Measurements from ENCODE around the gene RMND5A. TPM values are rescaled to one million over a fixed set of nuclear protein-coding genes. Genes with fewer than 3 reads are reported as not detected.

The RMND5A gene
- polyA plus RNA-seq, 1 donor from 2014 or later: 36.3 TPM

DNA sequence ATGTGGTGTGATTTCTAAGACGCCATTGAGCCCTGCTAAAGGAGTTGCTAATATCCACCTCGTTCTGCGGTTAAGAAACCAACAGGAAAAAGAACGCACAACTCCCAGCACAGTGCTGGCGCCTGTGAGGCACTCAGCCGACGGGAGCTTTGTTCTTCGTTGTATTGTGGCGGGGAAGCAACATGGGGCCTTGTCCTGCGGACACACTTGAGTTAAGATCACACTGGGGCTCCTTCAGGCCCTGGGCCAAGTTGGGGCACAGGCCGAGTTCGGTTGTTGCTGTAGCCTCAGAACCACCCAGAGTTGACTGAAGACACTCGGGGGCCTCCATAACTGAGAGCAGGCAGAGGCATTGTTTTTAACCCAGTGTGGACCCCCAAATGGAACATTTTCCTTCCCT, 101.2 kb downstream of the RMND5A start:
- no peaks in the 10 kb centered on the region for H3K36me3 ChIP-seq (ENCODE audit: insufficient read depth, low read length)
- H3K9ac ChIP-seq (ENCODE audit: low read length): no peak overlapping the region
- TF ChIP-seq EP300 (conservative IDR thresholded peaks at IDR 0.05; ENCODE audit: poor library complexity, severe bottlenecking) (no peak), EZH2 (IDR thresholded peaks at IDR 0.05; ENCODE audit: borderline replicate concordance, insufficient read depth, low read length, poor library complexity, severe bottlenecking) (no peak), RAD21 (conservative IDR thresholded peaks at IDR 0.05) (no peak), POLR2AphosphoS5 (IDR thresholded peaks at IDR 0.05) (no peak), TAF1 (IDR thresholded peaks at IDR 0.05; ENCODE audit: low read depth) (no peak), SMC3 (conservative IDR thresholded peaks at IDR 0.05; ENCODE audit: poor library complexity) (no peak), MXI1 (conservative IDR thresholded peaks at IDR 0.05; ENCODE audit: poor library complexity, severe bottlenecking) (no peak)
- TF ChIP-seq, protein P1, sequence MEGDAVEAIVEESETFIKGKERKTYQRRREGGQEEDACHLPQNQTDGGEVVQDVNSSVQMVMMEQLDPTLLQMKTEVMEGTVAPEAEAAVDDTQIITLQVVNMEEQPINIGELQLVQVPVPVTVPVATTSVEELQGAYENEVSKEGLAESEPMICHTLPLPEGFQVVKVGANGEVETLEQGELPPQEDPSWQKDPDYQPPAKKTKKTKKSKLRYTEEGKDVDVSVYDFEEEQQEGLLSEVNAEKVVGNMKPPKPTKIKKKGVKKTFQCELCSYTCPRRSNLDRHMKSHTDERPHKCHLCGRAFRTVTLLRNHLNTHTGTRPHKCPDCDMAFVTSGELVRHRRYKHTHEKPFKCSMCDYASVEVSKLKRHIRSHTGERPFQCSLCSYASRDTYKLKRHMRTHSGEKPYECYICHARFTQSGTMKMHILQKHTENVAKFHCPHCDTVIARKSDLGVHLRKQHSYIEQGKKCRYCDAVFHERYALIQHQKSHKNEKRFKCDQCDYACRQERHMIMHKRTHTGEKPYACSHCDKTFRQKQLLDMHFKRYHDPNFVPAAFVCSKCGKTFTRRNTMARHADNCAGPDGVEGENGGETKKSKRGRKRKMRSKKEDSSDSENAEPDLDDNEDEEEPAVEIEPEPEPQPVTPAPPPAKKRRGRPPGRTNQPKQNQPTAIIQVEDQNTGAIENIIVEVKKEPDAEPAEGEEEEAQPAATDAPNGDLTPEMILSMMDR (IDR thresholded peaks at IDR 0.05; ENCODE audit: poor library complexity, severe bottlenecking): no peak
- TF ChIP-seq, protein P2, sequence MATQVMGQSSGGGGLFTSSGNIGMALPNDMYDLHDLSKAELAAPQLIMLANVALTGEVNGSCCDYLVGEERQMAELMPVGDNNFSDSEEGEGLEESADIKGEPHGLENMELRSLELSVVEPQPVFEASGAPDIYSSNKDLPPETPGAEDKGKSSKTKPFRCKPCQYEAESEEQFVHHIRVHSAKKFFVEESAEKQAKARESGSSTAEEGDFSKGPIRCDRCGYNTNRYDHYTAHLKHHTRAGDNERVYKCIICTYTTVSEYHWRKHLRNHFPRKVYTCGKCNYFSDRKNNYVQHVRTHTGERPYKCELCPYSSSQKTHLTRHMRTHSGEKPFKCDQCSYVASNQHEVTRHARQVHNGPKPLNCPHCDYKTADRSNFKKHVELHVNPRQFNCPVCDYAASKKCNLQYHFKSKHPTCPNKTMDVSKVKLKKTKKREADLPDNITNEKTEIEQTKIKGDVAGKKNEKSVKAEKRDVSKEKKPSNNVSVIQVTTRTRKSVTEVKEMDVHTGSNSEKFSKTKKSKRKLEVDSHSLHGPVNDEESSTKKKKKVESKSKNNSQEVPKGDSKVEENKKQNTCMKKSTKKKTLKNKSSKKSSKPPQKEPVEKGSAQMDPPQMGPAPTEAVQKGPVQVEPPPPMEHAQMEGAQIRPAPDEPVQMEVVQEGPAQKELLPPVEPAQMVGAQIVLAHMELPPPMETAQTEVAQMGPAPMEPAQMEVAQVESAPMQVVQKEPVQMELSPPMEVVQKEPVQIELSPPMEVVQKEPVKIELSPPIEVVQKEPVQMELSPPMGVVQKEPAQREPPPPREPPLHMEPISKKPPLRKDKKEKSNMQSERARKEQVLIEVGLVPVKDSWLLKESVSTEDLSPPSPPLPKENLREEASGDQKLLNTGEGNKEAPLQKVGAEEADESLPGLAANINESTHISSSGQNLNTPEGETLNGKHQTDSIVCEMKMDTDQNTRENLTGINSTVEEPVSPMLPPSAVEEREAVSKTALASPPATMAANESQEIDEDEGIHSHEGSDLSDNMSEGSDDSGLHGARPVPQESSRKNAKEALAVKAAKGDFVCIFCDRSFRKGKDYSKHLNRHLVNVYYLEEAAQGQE (IDR thresholded peaks at IDR 0.05; ENCODE audit: borderline replicate concordance): no peak
- H3K27me3 ChIP-seq (ENCODE audit: insufficient read depth, low read depth, low read length): no peaks in the 10 kb centered on the region
- no peaks in the 10 kb centered on the region for H3K79me2 ChIP-seq (replicated peaks; ENCODE audit: insufficient read depth, low read length)
- no peak overlapping the region for H3K4me3 ChIP-seq (ENCODE audit: low read length)
- H4K20me1 ChIP-seq (ENCODE audit: insufficient read depth): no peaks in the 10 kb centered on the region
- H3K27ac ChIP-seq (ENCODE audit: low read length): no peak overlapping the region
- no peaks in the 10 kb centered on the region for H3K9me3 ChIP-seq (ENCODE audit: low read length)
- H3K9me2 ChIP-seq (ENCODE audit: insufficient read depth, low read length): no peaks in the 10 kb centered on the region
- H3K4me2 ChIP-seq (ENCODE audit: low read length): no peak overlapping the region
- H2AFZ ChIP-seq (ENCODE audit: low read depth, low read length): no peak overlapping the region
- no peaks in the 10 kb centered on the region for H3F3A ChIP-seq (ENCODE audit: insufficient read depth, low read length, poor library complexity, severe bottlenecking)

DNA sequence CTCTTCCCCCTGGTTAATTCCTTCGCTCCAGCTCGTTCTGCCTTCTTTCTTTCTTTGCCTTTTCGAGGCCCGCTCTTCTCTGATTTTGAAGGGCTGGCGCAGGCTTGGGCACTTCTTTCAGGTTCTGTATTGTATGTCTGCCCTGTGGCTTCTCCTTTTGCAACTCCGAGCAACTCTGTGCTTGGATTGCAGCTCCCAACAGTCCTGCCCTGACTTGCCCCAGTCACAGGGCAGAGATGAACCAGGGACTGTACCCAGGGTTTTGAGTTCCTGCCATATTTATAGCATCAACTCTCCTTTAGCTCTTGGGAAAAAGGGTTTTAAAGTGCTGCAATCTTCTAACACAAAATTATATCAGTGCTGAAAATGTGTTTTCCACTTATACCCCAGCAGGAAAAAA, 101.8 kb downstream of the RMND5A start:
- no peak overlapping the region for H2AFZ ChIP-seq (ENCODE audit: low read depth, low read length)
- H4K20me1 ChIP-seq (ENCODE audit: insufficient read depth): no peaks in the 10 kb centered on the region

More for the DNA sequence above, 101.8 kb downstream of the RMND5A start:
- Histone ChIP-seq H3K27ac (ENCODE audit: low read length) (no peak overlapping the region), H3K36me3 (ENCODE audit: insufficient read depth, low read length) (no peaks in the 10 kb centered on the region), H3K27me3 (ENCODE audit: insufficient read depth, low read depth, low read length) (no peaks in the 10 kb centered on the region), H3K4me3 (ENCODE audit: low read length) (no peak overlapping the region), H3K4me2 (ENCODE audit: low read length) (no peak overlapping the region), H3F3A (ENCODE audit: insufficient read depth, low read length, poor library complexity, severe bottlenecking) (no peaks in the 10 kb centered on the region), H3K9me2 (ENCODE audit: insufficient read depth, low read length) (no peaks in the 10 kb centered on the region), H3K79me2 (replicated peaks; ENCODE audit: insufficient read depth, low read length) (no peaks in the 10 kb centered on the region), H3K9me3 (ENCODE audit: low read length) (no peaks in the 10 kb centered on the region), H3K9ac (ENCODE audit: low read length) (no peak overlapping the region)
- no peak for TF ChIP-seq RAD21 (conservative IDR thresholded peaks at IDR 0.05)
- TF ChIP-seq, protein P2 (IDR thresholded peaks at IDR 0.05; ENCODE audit: borderline replicate concordance): no peak
- no peak for TF ChIP-seq MXI1 (conservative IDR thresholded peaks at IDR 0.05; ENCODE audit: poor library complexity, severe bottlenecking)
- TF ChIP-seq EZH2 (IDR thresholded peaks at IDR 0.05; ENCODE audit: borderline replicate concordance, insufficient read depth, low read length, poor library complexity, severe bottlenecking): no peak
- TF ChIP-seq EP300 (conservative IDR thresholded peaks at IDR 0.05; ENCODE audit: poor library complexity, severe bottlenecking): no peak
- no peak for TF ChIP-seq SMC3 (conservative IDR thresholded peaks at IDR 0.05; ENCODE audit: poor library complexity)
- TF ChIP-seq TAF1 (IDR thresholded peaks at IDR 0.05; ENCODE audit: low read depth): no peak
- no peak for TF ChIP-seq POLR2AphosphoS5 (IDR thresholded peaks at IDR 0.05)
- TF ChIP-seq, protein P1 (IDR thresholded peaks at IDR 0.05; ENCODE audit: poor library complexity, severe bottlenecking): no peak

Measured in neural cell (in vitro differentiated cells).